Upper lobe of right lung (tissue), 1 donor: ENCODE data around the gene CACNB2. TPM values are rescaled to one million over a fixed set of nuclear protein-coding genes. Genes with fewer than 3 reads are reported as not detected.

Experiments
- ATAC-seq: fragments of 200-7000 bp; cut with Tn5 transposase; one replicate; pipeline ENCODE4 v1.9.1; 2020; ENCODE audit warnings: mild to moderate bottlenecking, moderate library complexity
- DNase-seq: peaks from one replicate; pipeline ENCODE4 v3.0.0-alpha.2; 2020
- H3K27ac ChIP-seq: fragments of 200-600 bp; one replicate; pipeline ENCODE4 v1.8.0; 2022
- H3K27me3 ChIP-seq: fragments of 200-600 bp; one replicate; pipeline ENCODE4 v1.8.0; 2022; ENCODE audit warnings: mild to moderate bottlenecking
- H3K36me3 ChIP-seq: fragments of 200-600 bp; one replicate; pipeline ENCODE4 v1.8.0; 2022
- H3K4me1 ChIP-seq: fragments of 200-600 bp; one replicate; pipeline ENCODE4 v1.8.0; 2022
- H3K4me3 ChIP-seq: fragments of 200-600 bp; one replicate; pipeline ENCODE4 v1.8.0; 2022; ENCODE audit warnings: mild to moderate bottlenecking
- H3K9me3 ChIP-seq: fragments of 200-600 bp; one replicate; pipeline ENCODE4 v1.8.0; 2022
- intact Hi-C: fragments of 100-400 bp; cut with DNase I; formaldehyde crosslinking; loops from one replicate; pipeline ENCODE4 v1.11.0; 2022
- total RNA-seq: library from RNA; stranded (reverse); fragmentation: NEBNext Ultra II Directional; extraction: Animal tissue kit (Norgen Biotek cat#: 25700); gene quantifications from one replicate; pipeline ENCODE4 v1.2.1, GENCODE V29; 2021
- TF ChIP-seq, protein P1 (sequence below): fragments of 200-600 bp; IDR thresholded peaks from one replicate; pipeline ENCODE4 v1.8.0; 2022; ENCODE audit warnings: antibody characterized with exemption
- donor health status: DM: no; HTN: yes; CAD: no; lungs with severe emphysema.

Gene CACNB2
- total RNA-seq, 1 donor from 2014 or later, result 4.2 TPM

DNA sequence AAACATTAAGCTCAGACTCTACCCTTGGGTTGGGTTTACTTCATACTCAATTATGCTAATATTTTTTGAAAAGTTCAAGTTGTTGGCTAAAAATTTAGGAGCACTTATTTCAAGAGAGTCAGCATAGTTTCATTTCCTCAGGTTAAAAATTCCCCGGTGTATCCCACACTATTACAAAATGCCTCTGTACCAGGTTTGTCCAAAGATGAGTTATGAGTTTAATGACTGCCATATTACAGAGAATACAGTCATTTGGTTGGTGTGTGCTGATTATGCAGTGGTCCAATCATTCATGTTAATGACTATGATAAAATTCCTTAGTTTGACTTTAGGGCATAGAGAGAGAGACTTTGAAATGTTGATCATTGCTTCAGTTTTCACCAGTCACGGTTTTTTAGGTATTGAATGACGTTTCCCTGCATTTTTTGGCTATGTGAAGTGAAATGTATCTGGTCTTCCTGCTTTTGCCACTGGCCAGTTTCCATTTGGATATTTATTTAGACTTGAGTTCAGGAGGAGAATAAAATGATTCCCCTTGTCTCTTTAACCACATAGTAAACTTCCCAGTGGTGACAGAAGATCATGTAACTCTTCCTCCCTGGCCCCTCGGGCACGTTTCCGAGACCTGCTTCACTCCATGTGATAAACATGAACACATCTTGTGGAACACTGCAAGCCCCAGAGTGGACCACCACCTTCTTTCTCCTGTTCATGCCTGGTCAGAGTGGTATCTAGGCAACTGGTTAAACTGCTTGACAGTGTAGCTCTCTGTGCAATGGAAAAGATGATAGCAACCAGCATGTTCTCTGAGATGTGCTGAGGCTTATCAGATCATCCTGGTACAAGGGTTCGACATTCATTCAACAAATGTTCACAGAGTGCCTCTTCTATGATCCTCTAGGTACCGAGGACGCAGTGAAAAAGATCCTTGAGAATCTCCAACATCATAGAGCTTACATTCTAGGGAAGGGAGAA, 153.6 kb downstream of the CACNB2 start:
- Histone ChIP-seq H3K27ac (no peak overlapping the region), H3K36me3 (no peaks in the 10 kb centered on the region), H3K27me3 (no peaks in the 10 kb centered on the region), H3K4me1 (no peaks in the 10 kb centered on the region), H3K9me3 (no peaks in the 10 kb centered on the region), H3K4me3 (no peak overlapping the region)
- DNase-seq (no peak), ATAC-seq (no peak)
- intact Hi-C loops, result no loop called here
- TF ChIP-seq, protein P1, sequence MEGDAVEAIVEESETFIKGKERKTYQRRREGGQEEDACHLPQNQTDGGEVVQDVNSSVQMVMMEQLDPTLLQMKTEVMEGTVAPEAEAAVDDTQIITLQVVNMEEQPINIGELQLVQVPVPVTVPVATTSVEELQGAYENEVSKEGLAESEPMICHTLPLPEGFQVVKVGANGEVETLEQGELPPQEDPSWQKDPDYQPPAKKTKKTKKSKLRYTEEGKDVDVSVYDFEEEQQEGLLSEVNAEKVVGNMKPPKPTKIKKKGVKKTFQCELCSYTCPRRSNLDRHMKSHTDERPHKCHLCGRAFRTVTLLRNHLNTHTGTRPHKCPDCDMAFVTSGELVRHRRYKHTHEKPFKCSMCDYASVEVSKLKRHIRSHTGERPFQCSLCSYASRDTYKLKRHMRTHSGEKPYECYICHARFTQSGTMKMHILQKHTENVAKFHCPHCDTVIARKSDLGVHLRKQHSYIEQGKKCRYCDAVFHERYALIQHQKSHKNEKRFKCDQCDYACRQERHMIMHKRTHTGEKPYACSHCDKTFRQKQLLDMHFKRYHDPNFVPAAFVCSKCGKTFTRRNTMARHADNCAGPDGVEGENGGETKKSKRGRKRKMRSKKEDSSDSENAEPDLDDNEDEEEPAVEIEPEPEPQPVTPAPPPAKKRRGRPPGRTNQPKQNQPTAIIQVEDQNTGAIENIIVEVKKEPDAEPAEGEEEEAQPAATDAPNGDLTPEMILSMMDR, result no peak

DNA sequence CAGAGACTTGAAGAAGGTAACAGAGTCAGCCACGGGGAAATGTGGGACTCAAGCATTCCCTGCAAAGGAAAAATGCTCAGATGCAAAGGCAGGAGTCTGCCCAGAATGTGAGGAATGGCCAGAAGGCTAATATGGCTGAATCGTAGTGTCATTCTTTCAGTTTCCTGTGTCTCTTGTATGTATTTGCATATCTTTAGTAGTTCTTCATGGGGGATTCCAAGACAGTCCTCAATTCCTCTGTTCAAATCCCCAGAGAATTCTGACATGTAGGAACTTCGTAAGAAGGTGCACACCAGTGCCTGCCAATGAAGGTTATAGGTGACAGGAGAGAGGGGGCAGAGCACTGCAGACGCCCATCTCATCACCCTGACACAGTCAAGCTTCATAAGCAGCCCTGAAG, 154.4 kb downstream of the CACNB2 start:
- Histone ChIP-seq H3K36me3 (no peaks in the 10 kb centered on the region), H3K27ac (no peak overlapping the region), H3K9me3 (no peaks in the 10 kb centered on the region), H3K27me3 (no peaks in the 10 kb centered on the region), H3K4me1 (no peaks in the 10 kb centered on the region), H3K4me3 (no peak overlapping the region)
- no peak for DNase-seq
- intact Hi-C loops, result no loop called here
- TF ChIP-seq, protein P1, result no peak
- ATAC-seq, result no peak

DNA sequence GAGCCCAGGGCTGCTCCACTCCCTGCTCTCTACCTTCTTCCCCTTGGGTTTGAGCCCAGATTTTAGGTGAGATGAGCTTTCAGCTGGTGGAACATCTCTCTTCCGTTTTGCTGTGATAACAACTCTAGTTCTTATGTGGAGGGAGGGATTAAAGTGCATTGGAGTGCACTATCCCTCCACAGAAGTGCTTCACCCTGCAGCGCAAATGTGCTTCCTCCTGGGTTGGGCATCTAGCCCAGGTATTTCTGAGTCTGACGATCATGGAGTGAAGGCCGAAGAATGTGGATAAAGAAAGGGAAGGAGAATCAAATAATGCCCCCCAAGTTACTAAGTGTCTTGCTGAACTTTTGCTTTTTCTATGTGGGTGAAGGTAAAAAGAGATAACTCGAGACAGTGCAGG, 157.4 kb downstream of the CACNB2 start:
- intact Hi-C loops, result no loop called here
- no peaks in the 10 kb centered on the region for H3K4me1 ChIP-seq
- H3K4me3 ChIP-seq, result no peak overlapping the region
- no peak for ATAC-seq
- no peak overlapping the region for H3K27ac ChIP-seq
- TF ChIP-seq, protein P1, result no peak
- no peaks in the 10 kb centered on the region for H3K36me3 ChIP-seq
- no peaks in the 10 kb centered on the region for H3K9me3 ChIP-seq
- no peak for DNase-seq
- H3K27me3 ChIP-seq, result no peaks in the 10 kb centered on the region

DNA sequence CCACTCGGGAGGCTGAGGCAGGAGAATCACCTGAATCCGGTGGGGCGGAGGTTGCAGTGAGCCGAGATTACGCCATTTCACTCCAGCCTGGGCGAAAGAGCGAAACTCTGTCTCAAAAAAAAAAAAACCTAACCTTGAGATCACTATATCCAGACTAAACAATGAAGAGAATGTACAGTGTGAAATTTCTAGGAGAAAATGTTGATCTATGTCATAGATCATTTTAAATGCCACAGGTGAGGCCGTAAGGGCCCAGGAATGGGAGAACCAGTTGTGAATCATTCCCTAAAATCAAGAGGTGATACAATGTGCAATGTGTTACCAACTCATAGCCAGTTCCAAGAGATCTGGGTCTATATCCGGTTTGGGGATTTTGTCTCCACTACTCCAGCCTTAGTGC, 158.0 kb downstream of the CACNB2 start:
- no peaks in the 10 kb centered on the region for H3K36me3 ChIP-seq
- no peak for ATAC-seq
- H3K9me3 ChIP-seq, result no peaks in the 10 kb centered on the region
- no peak overlapping the region for H3K27ac ChIP-seq
- H3K27me3 ChIP-seq, result no peaks in the 10 kb centered on the region
- H3K4me3 ChIP-seq, result no peak overlapping the region
- TF ChIP-seq, protein P1, result no peak
- H3K4me1 ChIP-seq, result no peaks in the 10 kb centered on the region
- DNase-seq, result no peak
- intact Hi-C loops, result no loop called here

DNA sequence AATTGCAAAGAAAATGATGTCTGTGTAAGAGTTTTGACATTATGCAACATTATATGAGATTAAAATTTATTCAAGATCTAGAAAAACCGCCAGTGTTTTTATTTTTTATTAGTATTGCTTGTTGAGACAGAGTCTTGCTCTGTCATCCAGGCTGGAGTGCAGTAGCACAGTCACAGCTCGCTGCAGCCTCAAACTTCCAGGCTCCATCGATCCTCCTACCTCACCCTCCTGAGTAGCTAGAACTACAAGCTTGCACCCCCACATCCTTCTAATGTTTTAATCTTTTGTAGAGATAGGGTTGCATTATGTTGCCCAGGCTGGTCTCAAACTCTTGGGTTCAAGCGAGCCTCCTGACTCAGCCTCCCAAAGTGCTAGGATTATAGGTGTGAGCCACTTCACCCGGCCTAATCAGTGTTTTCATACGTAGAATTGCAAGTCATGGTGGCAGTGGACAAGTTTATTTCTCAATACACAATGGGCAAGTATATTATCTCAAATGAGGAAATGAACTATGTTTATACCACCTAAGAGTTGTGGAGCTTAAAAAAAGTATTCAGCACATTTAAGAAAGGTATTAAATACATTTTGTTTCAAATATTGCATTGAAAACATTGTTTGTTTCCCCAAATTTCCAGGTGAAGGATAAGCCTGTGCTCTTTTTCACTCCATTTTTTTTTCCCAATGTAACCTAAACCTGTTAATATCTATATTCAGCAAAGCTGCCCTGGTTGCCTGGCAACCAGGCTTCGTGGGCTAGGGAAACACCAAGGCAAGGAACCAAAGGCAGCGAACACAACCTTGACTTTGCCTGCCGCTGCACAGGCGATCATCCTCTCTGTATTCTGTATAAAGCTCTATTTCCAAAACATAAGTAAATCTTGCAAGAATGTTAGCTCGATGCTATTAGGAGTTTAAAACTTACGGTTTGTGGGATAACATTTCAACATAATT, 163.9 kb downstream of the CACNB2 start:
- H3K36me3 ChIP-seq, result no peaks in the 10 kb centered on the region
- no peak for DNase-seq
- ATAC-seq, result no peak
- H3K4me1 ChIP-seq, result no peaks in the 10 kb centered on the region
- H3K27ac ChIP-seq, result no peak overlapping the region
- H3K4me3 ChIP-seq, result no peak overlapping the region
- no peaks in the 10 kb centered on the region for H3K27me3 ChIP-seq
- intact Hi-C loops, result no loop called here
- TF ChIP-seq, protein P1, result no peak
- no peaks in the 10 kb centered on the region for H3K9me3 ChIP-seq
